GM18909 (cell line): ENCODE measurements around the gene PCNX2.
"Not testable (repeated sequence)": the region's sequence is repeated elsewhere in the genome, so short reads cannot be mapped to it uniquely, and the experiment has no call there.

Experiments used
- ATAC-seq: cut with Tn5 transposase; IDR thresholded peaks from one replicate; pipeline ENCODE4 v1.9.1; 2021; ENCODE audit warnings: mild to moderate bottlenecking; ENCODE audit not compliant: unreplicated experiment, poor library complexity

PCNX2 gene

DNA sequence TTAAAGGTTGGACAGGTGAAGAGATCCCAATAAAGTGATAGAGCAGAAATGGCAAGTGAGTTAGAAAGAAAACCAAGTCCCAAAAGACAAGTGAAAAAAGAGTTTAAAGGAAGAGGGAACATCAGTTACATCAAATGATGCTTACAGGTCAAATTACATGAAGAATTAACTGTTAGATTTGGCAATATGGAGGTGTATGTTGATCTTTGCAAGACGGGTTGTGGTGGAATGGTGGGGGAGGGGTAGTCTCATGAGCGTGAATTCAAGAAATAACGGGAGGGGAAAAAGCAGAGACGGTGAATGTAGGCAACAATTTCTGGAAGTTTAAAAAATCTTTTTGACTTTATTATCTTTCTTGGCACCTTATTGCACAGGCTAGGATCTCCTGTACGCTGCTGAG lies 268.5 kb downstream of the PCNX2 start:
- ATAC-seq = no peak

GRCh38 chr1:233025567-233025966 lies 270.0 kb downstream of the PCNX2 start:
- no peak for ATAC-seq

DNA sequence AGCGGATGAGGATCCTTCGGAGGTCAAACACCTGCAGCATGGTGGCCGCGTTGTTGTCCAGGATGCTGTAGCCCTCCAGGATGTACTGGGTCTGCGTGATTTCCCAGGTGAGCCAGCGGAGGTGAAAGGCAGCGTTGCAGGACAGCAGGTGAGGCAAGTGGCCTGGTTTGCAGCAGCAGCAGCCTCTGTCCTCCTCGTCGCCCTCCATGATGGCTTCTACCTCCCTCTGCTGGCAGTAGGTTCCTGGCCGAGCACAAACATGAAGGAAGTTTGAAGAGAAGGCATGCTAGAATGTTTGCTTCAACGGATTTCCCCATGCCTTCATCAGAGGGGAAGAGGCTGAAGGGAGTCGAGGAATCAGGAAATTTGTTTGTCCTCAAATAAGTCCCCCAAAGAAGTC lies 270.4 kb downstream of the PCNX2 start:
- ATAC-seq = no peak

GRCh38 chr1:233024199-233024598 lies 271.3 kb downstream of the PCNX2 start:
- no peak for ATAC-seq

DNA sequence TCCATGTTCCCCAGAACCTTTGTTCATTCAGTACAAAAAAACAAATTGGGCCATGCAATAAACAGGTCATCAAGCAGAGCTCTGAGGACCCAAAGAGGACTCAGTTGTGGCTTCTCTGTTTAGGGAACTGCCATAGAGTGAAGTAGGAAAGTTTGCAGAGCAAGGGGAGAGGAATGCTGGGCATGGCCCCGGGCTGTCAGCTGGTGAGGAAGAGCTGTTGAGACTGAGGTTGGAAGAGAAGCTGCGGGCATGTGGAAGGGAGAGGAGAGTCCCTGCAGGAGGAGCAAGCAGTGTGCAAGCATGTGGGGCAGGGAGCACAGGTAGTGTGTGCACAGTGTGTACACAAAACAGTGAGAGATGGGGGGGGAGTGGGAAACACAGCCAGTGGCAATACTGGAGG lies 273.3 kb downstream of the PCNX2 start:
- ATAC-seq = no peak

- ATAC-seq = no peak
Observed at GRCh38 chr1:233020426-233020825, 275.1 kb downstream of the PCNX2 start.

GRCh38 chr1:233019778-233020325 lies 275.7 kb downstream of the PCNX2 start:
- no peak for ATAC-seq

DNA sequence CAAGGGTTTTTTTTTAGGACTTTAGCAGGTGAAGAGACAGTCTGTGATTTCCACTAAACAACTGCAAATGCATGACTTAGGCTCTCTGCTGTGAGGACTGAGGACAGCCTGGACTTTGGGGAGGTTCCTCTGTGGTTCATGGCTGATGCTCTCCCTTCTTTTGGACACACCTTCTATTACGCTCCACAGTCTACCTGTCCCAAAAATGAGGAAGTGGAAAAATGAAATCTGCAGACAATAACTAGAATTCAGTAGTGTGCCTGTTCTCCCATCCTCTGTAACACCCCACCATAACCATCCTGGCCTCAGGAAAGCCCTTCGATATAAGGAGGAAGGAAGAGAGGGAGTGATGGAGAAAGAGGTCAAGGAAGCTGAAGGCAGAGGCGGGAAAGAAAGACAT lies 276.4 kb downstream of the PCNX2 start:
- no peak for ATAC-seq

DNA sequence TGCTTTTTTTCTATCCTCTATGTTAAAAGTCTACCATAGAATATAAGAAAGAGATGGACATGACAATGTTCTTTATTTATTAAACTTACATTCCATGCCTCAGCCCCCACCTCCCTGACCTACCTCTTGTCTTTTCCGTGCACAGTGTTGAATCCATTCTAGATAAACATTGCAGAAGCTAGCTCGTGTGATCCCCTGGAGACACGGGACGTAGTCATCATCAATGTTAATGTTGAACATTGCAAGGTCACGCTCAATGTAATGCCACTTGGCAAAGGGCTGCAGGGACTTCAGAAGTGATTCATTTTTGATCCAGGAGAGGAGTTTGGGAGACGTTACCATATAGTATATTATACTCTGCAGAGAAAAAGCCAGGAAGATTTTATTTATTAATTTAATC lies 278.7 kb downstream of the PCNX2 start:
- ATAC-seq = no peak

GRCh38 chr1:233015965-233016364 lies 279.6 kb downstream of the PCNX2 start:
- ATAC-seq = peak; percentile 59

DNA sequence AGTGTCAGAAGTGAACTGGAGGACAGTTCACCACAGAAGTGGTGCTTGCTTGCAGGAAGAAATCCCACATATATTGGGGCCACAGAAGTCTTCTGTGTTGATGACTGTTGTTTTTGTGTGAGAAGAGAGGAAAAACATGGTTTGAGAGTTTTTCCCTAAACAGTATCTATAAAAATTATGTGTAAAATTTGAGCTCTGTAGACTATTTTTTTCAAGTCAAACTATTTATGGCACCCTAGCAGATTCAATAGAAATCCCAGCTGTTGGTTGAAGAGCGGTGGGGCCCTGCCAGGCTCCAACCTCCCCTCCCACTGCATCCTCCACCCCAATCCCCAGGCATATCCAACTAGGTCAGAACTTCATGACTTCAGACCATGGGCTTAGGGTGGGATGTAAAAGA lies 283.5 kb downstream of the PCNX2 start:
- no peak for ATAC-seq

DNA sequence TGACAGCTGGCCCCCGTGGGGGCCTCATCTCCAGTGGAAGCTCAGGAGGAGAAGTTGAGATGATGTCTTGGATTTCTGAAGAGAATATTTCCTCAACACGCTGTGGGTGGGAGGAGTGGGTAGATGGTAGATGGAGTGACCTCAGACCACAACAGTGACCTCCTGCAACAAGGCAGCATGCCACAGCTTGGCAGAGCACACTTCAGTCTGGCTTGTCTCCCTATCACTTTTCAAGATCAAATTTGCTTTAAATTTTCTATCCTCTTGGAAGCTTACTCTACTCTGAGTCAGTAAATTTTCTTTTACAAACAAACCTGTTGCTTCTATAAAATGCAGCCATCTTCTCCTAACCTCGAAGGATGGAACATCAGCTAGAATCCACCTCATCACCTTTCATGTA lies 285.4 kb downstream of the PCNX2 start:
- ATAC-seq = no peak

DNA sequence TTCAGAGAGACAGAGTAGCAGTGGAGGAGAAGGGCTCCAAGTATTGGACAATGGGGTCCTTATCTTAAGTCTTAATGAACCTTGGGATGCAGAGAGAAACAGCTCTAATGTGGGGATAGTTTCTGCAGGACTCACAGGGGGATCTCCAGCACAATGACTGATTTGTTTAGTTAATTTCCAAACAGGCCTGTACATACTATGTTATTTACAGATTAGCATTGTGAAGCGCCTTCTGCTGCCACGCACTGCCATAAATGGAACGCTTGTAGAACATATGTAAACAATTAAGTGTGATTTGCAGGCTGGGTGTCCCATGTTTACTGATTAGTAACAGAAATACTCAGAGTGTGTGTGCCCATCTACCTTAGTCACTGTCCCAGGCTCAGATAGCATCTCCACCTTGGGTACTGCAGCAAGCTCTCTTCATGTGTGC lies 289.0 kb downstream of the PCNX2 start:
- ATAC-seq = no peak

DNA sequence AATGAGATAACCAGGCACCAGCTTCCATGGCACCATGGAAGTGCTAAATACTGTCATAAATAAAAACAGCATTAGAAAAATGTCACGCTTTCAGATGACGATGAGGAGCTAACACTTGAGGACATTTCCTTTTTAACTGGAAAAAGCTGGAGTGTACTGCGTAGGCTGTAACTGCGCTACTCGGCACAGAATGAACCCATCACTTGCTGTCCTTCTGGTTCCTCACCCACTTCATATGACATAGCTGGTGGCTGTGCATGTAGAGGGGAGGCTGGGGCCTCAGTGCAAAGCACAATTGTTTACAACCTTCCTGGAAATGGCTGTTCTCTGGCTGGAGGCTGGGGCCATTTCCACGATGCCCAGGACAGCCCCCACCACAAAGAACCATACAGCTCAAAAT lies 289.4 kb downstream of the PCNX2 start:
- no peak for ATAC-seq

- ATAC-seq = no peak
Observed at GRCh38 chr1:233005703-233006102, 289.8 kb downstream of the PCNX2 start.

GRCh38 chr1:233005156-233005555 lies 290.4 kb downstream of the PCNX2 start:
- ATAC-seq = no peak

DNA sequence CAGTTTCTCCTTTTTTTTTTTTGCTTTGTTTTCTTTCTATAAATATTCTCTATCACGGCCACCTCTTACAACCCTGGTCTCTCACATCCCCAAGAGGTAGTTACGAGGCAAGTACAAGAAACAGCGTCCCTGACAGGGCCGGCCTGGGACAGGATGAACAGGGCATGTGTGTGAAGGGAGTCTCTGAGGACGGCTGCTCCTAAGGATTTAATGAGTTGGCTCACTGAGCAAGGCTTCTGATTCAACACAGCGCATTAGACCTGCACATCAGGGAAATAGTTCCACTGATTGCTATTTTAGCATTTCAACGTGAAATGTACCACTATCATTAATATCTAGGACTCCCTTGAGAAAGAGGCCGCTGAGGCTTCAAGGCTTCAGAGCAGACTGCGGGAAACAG lies 291.1 kb downstream of the PCNX2 start:
- no peak for ATAC-seq

DNA sequence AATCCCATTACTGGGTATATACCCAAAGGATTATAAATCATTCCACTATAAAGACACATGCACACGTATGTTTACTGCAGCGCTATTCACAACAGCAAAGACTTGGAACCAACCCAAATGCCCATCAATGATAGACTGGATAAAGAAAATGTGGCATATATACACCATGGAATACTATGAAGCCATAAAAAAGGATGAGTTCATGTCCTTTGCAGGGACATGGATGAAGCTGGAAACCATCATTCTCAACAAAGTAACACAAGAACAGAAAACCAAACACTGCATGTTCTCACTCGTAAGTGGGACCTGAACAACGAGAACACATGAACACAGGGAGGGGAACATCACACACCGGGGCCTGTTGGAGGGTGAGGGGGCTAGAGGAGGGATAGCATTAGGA lies 291.9 kb downstream of the PCNX2 start:
- not testable (repeated sequence) for ATAC-seq

DNA sequence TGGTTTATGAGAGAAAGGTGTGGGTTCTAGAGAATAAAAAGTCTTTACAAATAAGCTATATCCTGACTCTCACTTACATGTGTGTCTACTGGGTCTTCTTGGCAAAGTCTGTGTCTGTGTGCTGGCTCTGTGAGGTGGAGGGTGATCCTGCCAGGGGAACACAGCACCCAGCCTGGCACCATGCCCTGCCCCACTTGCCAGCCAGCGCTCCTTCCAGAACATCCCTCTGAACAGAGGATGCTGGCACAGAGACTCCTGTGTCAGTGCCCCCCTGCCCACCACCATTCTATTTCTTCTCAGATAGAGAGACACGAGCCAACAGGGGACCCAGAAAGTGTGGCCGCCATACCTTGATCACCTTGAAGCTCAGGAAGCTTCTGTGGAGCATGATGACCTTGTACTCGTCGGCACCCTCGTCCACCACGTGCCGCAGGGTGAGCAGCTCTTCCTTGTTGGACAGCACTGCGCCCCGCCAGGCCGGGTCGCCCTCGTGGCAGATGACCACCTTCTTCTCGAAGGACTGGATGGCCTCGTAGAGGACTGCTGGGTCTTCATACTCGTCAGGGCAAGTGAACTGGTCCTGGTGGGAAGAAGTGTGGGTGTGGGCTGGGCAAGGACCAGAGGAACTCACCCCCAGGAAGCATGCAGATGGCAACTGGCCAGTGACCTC lies 295.4 kb downstream of the PCNX2 start:
- no peak for ATAC-seq

DNA sequence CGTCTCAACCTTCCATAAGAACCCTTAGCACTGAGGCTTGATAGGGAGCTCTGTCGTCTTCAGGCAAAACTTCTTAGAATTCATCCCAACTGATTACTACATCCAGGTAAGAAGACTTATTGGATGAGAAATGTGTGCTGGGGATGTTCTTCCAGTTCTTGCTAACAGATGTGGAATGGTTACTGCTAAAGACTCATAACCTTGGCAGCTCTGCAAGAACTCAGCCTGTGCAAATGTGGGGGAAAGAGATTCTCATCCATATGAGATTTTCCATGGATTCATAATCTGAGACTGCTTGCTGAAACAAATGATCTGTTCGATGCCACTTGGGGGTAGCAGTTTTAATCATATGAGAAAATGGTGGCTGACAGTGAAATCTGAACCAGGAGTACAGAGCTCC lies 296.9 kb downstream of the PCNX2 start:
- no peak for ATAC-seq

- no peak for ATAC-seq
Observed at GRCh38 chr1:232998138-232998537, 297.4 kb downstream of the PCNX2 start.

- no peak for ATAC-seq
Observed at GRCh38 chr1:232996143-232996542, 299.4 kb downstream of the PCNX2 start.
